IPS DF 4.7 (cell line): ENCODE results near the gene COL4A2.

Experiments
- DNase-seq: peaks from one replicate; pipeline ENCODE4 v3.0.0-alpha.2; 2013; ENCODE audit warnings: low spot score; ENCODE audit errors: extremely low read depth

Gene COL4A2

GRCh38 chr13:110419381-110419791 is 112.3 kb downstream of the COL4A2 start:
- DNase-seq, result no peak

GRCh38 chr13:110419946-110420345 is 112.9 kb downstream of the COL4A2 start:
- no peak for DNase-seq

GRCh38 chr13:110420626-110421025 is 113.5 kb downstream of the COL4A2 start:
- DNase-seq, result no peak

- DNase-seq, result no peak
These were observed 114.0 kb downstream of the COL4A2 start for GRCh38 chr13:110421061-110421460.

- DNase-seq, result no peak
These were observed 114.8 kb downstream of the COL4A2 start for GRCh38 chr13:110421696-110422385.

DNA sequence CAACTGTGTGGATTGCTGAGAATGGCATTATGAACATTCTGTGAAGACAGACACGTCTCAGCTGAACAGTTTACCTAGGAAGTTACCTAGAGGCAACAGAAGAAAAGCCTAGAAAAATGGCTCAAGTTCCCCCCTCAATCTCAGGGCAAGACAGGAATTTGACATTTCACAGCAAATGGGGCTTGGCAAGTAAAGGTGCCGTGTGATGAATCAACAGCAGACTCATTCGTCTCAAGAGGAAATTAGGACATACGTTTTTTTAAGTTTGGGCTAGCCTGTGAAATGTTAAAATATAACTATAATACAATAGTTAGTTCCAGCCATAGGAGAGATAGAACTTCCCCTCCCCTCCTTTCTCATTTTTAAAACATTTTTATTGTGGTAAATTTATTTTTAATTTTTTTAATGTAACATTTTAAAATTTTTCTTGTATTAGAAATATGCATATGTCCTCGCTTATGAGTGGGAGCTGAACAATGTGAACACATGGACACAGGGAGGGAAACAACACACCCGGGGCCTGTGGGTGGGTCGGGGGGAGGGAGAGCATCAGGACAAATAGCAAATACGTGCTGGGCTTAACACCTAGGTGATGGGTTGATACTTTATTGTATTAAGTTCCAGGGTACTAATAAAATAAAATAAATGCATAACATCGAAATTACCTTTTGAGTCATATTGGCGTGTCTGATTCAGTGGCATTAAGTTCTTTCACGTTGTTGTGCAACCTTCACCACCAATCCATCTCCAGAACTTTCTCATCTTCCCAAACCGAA is 116.0 kb downstream of the COL4A2 start:
- DNase-seq, result no peak

GRCh38 chr13:110423689-110424302 is 116.7 kb downstream of the COL4A2 start:
- DNase-seq, result no peak

DNA sequence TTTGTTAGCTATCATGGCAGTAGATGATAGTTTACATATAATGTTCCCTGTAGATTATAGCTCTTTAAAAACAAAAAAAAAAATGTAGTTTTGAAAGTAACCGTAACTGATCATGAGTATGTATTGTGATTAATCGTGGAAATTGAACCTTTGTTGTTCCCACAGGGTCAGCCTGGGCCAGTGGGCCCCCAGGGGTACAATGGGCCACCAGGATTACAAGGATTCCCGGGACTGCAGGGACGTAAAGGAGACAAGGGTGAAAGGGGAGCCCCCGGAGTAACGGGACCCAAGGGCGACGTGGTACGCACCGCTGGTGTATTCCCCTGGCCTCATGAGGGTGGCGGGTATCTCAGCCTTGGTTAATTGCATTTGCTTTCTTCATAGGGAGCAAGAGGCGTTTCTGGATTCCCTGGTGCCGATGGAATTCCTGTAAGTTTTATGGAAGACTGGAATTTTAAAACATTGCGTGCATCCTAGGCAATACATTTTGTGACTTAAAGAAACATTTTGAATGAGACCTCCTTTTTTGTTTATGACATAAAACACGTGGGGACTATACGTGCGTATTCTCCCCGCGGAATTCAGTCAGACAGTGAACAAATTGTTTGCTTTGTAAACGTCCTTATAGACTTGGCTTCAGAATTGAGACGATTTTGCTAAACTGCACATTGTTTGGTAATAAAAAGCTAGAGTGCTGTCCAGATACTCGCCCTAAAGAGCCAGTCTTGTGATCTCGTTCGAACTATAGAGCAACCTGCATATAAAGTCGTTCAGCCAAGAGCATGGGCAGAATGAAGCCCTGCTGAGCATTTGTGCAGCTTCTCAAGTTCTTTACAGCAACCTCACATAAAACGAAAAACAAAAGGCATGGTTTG is 117.7 kb downstream of the COL4A2 start:
- DNase-seq, result no peak

DNA sequence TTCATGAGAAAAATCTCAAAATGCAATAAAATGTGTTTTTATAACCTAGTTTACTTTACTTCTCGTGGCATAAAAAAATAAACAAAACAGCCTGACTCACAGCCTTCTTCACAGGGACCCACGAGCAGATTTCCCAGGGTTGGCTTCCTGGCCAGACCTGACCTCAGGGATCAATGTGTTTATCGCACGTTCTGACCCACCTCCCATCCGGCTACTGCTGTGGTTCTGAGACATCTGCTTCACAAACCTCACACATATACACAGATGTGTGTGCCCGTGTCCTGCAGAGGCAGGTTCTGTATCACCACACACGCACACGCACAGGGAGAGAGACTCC is 118.3 kb downstream of the COL4A2 start:
- no peak for DNase-seq

DNA sequence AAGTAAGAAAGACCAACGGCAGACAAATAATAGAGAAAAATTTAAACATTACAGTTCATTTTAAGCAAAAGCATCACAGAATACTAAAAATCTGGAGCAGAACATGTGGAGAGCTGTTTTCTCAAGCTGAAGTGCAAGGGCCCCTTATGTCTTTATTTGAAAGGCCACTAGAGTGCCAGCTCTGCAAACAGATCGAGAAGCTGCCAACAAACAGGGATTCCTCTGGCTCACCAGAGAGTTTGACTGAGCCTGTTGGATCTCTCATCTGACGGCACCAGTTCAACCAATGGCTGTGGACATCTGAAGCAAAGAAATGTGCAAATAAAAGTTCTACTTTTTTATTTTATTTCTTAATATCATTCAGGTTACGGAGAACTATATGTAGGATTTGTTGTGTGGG is 119.7 kb downstream of the COL4A2 start:
- DNase-seq, result no peak

DNA sequence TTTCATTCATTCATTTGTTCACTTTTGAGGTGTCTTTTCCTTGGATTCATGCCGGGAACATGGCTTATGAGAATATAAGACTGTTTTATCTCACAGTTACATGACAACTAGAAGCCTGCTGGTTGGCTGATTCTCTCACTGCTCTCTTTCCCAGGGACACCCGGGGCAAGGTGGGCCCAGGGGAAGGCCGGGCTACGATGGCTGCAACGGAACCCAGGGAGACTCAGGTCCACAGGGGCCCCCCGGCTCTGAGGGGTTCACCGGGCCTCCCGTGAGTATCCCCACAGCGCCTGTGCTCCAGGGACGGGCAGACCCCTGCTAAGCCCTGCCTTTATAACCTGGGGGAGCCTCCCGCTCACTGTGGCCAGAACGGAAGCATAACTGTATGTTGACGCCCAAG is 121.2 kb downstream of the COL4A2 start:
- no peak for DNase-seq

DNA sequence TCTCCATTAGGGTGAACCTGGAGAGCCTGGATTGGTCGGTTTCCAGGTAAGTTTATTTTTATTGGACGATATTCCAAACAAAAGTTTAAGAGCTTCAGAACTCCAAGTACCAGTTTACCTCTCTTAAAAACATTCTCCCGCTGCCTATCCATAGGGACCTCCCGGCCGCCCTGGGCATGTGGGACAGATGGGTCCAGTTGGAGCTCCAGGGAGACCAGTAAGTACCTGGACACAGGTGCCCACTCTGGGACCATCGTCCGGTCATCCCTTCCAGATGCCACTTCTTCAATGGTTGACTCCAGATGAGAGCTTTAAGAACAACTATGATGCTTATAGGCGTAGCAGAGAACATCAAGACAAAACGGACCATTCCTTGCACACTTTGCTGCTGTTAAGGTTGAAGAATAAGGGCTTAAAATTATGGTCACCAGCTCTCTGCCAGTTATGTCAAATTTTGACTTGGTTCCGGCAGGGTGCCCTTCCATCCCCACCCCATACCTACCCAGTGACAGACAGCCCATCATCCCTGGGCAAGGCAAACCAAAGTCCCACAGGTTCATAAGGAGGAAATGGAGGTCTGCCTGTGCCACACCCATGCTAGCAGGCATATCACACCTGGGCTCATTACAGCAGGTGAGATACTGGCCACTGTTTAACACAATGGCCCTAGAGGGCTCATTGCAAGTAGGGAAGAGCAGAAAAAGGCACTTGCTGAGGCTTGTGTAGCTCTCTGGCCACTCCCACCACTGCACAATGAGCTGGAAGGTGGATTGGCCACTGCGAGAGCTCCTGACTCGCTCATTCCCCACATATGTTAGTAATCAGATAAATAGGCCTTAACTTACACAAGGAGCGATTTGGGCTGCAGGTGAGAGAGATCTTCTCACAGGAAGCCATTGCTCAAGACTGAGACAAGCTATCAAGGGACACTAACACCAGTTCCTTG is 123.6 kb downstream of the COL4A2 start:
- no peak for DNase-seq

GRCh38 chr13:110431425-110432294 is 124.6 kb downstream of the COL4A2 start:
- DNase-seq, result no peak

DNA sequence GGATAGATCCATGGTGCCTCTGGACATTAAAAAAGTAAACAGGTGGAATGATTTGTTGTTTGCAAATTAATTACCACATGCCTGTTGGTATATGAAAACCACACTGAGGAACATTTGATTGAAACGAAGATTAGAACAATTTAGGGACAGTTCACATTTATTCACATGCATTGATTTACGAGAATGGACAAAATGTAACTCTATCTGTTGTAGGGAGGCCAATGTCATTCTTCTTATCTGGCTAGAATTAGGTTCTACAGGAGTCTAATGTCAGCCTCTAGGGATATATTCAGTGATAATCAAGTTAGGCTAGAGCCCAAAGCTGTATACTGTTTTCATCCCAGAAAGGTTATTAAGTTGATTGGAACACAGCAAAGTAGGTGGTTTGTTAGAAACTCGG is 125.4 kb downstream of the COL4A2 start:
- no peak for DNase-seq

DNA sequence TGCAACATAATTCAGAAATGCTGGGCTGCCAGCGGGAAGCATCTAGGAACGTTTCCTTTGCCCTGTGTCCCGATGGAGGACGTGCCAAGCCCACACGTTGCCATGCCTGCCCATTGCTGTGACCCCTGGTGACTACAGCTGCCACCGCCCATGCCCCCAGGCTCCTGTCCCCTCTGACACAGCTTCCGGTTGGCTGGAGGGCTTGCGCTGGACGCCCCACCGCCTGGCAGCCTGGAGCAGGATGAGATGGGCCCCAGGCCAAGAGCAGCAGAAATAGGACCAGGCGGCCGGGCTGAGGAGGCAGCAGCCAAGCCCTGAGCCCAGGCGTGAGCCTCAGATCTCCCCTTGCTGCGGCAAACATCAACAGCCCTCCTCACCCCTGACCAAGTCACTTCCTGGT is 125.9 kb downstream of the COL4A2 start:
- no peak for DNase-seq

DNA sequence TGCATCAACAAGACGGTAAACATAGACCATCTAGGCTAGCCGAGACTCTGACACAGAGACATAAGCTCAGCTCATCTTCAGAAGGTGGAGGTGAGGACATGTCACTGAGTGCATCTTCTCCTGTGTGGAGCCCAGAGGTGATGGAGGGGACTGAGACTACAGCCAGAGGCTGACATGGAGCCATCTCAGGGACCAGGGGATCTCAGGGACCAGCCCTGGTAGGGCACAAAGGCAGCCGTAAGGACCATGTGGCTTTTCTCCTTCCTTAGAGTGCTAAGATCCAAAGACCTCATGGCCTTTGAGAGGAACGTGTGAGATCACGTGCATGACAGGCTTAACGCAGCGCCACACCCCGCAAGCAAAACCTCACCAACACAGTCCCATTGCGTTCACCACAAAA is 127.5 kb downstream of the COL4A2 start:
- DNase-seq, result no peak

DNA sequence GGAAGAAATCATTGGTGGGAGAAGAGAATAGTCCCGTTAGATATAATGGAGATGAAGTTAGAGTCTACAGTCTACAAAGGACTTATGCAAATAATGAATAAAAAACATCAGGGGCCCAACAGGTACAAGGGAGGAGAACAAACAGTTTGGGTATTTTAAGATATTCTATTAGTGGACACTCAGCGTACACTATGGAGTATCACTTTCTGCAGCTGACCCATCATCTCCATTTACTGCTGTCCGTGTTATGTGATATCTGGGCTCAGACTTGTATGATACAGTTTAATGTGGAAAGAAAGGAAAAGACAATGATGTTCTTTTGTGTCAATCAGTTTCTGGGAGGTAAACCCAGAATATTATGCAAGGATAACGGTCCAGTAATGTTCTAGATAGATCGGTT is 128.2 kb downstream of the COL4A2 start:
- DNase-seq, result no peak

DNA sequence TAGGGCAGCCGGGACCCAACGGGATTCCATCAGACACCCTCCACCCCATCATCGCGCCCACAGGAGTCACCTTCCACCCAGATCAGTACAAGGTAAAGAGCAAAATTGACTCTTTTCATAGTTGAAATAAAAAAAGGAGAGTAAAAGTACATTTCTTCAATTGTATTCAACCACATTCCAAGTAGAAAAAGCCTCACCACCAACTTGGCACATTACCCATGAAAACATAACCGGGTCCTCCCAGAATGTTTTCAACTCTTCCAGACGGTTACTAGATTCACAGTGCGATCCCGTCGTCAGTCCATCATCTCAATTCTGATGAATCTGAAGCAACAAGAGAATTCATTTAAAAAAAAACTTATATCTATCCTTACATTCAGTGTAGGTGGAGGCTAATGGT is 129.2 kb downstream of the COL4A2 start:
- DNase-seq, result no peak

DNA sequence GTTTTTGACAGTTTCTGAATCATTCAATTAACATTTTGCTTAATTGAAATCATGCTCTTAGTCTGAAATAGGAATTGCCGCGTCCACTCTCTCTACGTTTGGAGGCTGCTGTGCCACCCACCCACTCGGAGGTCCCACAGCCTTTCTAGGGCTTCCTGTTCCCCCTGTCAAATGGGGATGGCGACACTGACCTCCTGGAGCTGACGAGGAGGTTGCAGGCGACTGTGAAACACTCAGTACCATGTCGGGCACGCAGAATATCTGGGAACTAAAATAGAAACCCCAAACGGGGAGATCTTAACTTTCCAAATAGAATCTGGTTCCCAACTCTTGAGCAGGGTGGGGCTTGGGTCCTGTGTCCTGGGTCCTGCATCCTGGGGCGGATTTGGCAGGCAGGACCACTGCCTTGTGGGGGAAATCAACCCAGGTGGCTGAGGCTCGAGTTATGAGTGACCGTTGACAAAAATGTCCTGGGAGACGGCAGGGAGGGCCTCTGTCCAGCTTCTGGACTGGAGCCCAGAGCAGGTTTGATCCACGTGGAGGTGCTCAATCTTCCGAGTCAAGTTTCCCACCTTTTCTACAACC is 129.8 kb downstream of the COL4A2 start:
- no peak for DNase-seq
